HEK293 (cell line): ENCODE data around the gene PIP4K2A.

Source experiments
- CTCF ChIA-PET: fragments of 350-600 bp; formaldehyde crosslinking; extraction: SDS; loops from one replicate; lab custom pipeline; 2021; ENCODE audit warnings: antibody characterized with exemption; lab: Yijun Ruan, JAX
- POLR2A ChIA-PET: fragments of 300-600 bp; formaldehyde crosslinking; extraction: SDS; loops from one replicate; lab custom pipeline; 2020; ENCODE audit warnings: antibody characterized with exemption, inconsistent platforms; lab: Yijun Ruan, JAX
- H3K27ac ChIP-seq: fragments of 200-500 bp; sonication (Bioruptor generic); 2 replicates; pipeline ENCODE4 v1.5.1; 2014; ENCODE audit warnings: low read depth, low read length, control low read depth, inconsistent platforms; ENCODE audit errors: extremely low read depth
- H3K36me3 ChIP-seq, 2 experiments: fragments of 200-500 bp in 1 of 2; sonication (Bioruptor generic) in 1 of 2; 1 replicate in 1 of 2; 2 replicates in 1 of 2; pipeline ENCODE4 v1.5.1; 2014 to 2017; ENCODE audit warnings: inconsistent platforms in 2 of 2, low read length in 2 of 2; ENCODE audit not compliant: control insufficient read depth in 2 of 2, insufficient read depth in 1 of 2
- H3K4me1 ChIP-seq: fragments of 200-500 bp; sonication (Bioruptor generic); 2 replicates; pipeline ENCODE4 v1.5.1; 2014; ENCODE audit warnings: mild to moderate bottlenecking, low read length, inconsistent platforms; ENCODE audit not compliant: control insufficient read depth, insufficient read depth
- H3K4me3 ChIP-seq: 2 replicates; pipeline ENCODE4 v1.5.1; 2011; ENCODE audit warnings: low read depth, mild to moderate bottlenecking, control low read depth, low read length, moderate library complexity
- H3K9me3 ChIP-seq: fragments of 200-500 bp; sonication (Bioruptor generic); 2 replicates; pipeline ENCODE4 v1.5.1; 2014; ENCODE audit warnings: low read depth, low read length, inconsistent platforms; ENCODE audit not compliant: control insufficient read depth, insufficient read depth
- OSR2 ChIP-seq: fragments of 450-650 bp; formaldehyde crosslinking; IDR thresholded peaks from 2 replicates; pipeline ENCODE4 v1.5.1; 2016; ENCODE audit warnings: missing biosample characterization, missing genetic modification characterization
- SCRT1 ChIP-seq: fragments of 450-650 bp; formaldehyde crosslinking; IDR thresholded peaks from 2 replicates; pipeline ENCODE4 v1.5.1; 2016; ENCODE audit warnings: missing biosample characterization, missing genetic modification characterization, borderline replicate concordance
- YY2 ChIP-seq: fragments of 450-650 bp; formaldehyde crosslinking; IDR thresholded peaks from 2 replicates; pipeline ENCODE4 v1.5.1; 2016; ENCODE audit warnings: missing biosample characterization, missing genetic modification characterization
- ZNF114 ChIP-seq: fragments of 450-650 bp; formaldehyde crosslinking; IDR thresholded peaks from 2 replicates; pipeline ENCODE4 v1.5.0; 2017; ENCODE audit warnings: missing biosample characterization, missing genetic modification characterization
- ZNF169 ChIP-seq: fragments of 450-650 bp; formaldehyde crosslinking; IDR thresholded peaks from 2 replicates; pipeline ENCODE4 v1.5.1; 2016; ENCODE audit warnings: missing biosample characterization, missing genetic modification characterization
- ZNF311 ChIP-seq: fragments of 450-650 bp; formaldehyde crosslinking; IDR thresholded peaks from 2 replicates; pipeline ENCODE4 v1.5.1; 2017; ENCODE audit warnings: missing biosample characterization, missing genetic modification characterization, borderline replicate concordance
- ZNF404 ChIP-seq: fragments of 450-650 bp; formaldehyde crosslinking; IDR thresholded peaks from 2 replicates; pipeline ENCODE4 v1.5.1; 2017; ENCODE audit warnings: missing biosample characterization, missing genetic modification characterization
- ZNF585B ChIP-seq: fragments of 450-650 bp; formaldehyde crosslinking; IDR thresholded peaks from 2 replicates; pipeline ENCODE4 v1.5.1; 2016; ENCODE audit warnings: missing biosample characterization, missing genetic modification characterization
- ZNF600 ChIP-seq: fragments of 450-650 bp; formaldehyde crosslinking; IDR thresholded peaks from 2 replicates; pipeline ENCODE4 v1.5.1; 2016; ENCODE audit warnings: missing biosample characterization, missing genetic modification characterization
- ZNF658 ChIP-seq: fragments of 450-650 bp; formaldehyde crosslinking; IDR thresholded peaks from 2 replicates; pipeline ENCODE4; 2016; ENCODE audit warnings: missing biosample characterization, missing genetic modification characterization
- ZNF664 ChIP-seq: fragments of 450-650 bp; formaldehyde crosslinking; IDR thresholded peaks from 2 replicates; pipeline ENCODE4 v1.5.1; 2016; ENCODE audit warnings: missing biosample characterization, missing genetic modification characterization
- ZNF677 ChIP-seq: fragments of 450-650 bp; IDR thresholded peaks from 2 replicates; pipeline ENCODE4 v1.5.0; 2018; ENCODE audit warnings: missing biosample characterization, mild to moderate bottlenecking, missing genetic modification characterization, moderate library complexity
- ZNF777 ChIP-seq: fragments of 450-650 bp; formaldehyde crosslinking; IDR thresholded peaks from 2 replicates; pipeline ENCODE4 v1.5.1; 2017; ENCODE audit warnings: missing biosample characterization, missing genetic modification characterization, borderline replicate concordance
- ZSCAN16 ChIP-seq: fragments of 450-650 bp; formaldehyde crosslinking; IDR thresholded peaks from 2 replicates; pipeline ENCODE4 v1.5.1; 2016; ENCODE audit warnings: missing biosample characterization, missing genetic modification characterization
- TF ChIP-seq, protein P1 (sequence below): fragments of 450-650 bp; formaldehyde crosslinking; IDR thresholded peaks from 2 replicates; pipeline ENCODE4 v1.5.1; 2016; ENCODE audit warnings: missing biosample characterization, missing genetic modification characterization
- TF ChIP-seq, protein P2 (sequence below): fragments of 450-650 bp; formaldehyde crosslinking; IDR thresholded peaks from 2 replicates; pipeline ENCODE4 v1.5.1; 2017; ENCODE audit warnings: missing biosample characterization, missing genetic modification characterization
- TF ChIP-seq, protein P3 (sequence below): fragments of 450-650 bp; formaldehyde crosslinking; IDR thresholded peaks from 2 replicates; pipeline ENCODE4 v1.5.1; 2016; ENCODE audit warnings: missing biosample characterization, missing genetic modification characterization
- TF ChIP-seq, protein P4 (sequence below): fragments of 450-650 bp; formaldehyde crosslinking; conservative IDR thresholded peaks from 2 replicates; pipeline ENCODE4 v1.5.1; 2016; ENCODE audit warnings: low read depth, missing biosample characterization, missing genetic modification characterization
- TF ChIP-seq, protein P5 (sequence below): fragments of 450-650 bp; formaldehyde crosslinking; IDR thresholded peaks from 2 replicates; pipeline ENCODE4 v1.5.1; 2016; ENCODE audit warnings: missing biosample characterization, missing genetic modification characterization

Gene PIP4K2A

DNA sequence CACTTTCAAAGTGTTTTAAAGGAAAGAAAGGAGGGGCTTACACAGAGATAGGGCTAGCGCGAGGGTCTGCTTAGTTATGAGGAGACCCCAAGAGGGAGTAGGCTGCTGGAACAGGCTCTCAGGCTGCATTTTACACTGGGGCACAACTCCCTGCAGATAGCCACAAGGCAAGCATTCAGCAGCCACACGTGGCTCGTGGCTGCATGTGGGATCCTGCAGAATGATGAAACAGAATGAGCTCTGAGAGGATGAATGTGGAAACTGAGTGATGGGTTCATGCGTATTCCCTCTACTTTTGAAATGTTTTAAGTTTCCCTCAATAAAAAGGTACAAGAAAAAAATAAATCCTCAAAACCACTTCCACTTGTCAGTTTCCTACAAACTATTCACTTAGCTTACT is 37.0 kb downstream of the PIP4K2A start:
- H3K4me3 ChIP-seq, result no peak overlapping the region
- no peaks in the 10 kb centered on the region for H3K36me3 ChIP-seq
- TF ChIP-seq, protein P1, sequence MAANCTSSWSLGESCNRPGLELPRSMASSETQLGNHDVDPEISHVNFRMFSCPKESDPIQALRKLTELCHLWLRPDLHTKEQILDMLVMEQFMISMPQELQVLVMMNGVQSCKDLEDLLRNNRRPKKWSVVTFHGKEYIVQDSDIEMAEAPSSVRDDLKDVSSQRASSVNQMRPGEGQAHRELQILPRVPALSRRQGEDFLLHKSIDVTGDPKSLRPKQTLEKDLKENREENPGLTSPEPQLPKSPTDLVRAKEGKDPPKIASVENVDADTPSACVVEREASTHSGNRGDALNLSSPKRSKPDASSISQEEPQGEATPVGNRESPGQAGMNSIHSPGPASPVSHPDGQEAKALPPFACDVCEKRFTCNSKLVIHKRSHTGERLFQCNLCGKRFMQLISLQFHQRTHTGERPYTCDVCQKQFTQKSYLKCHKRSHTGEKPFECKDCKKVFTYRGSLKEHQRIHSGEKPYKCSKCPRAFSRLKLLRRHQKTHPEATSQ (tag by site-specific recombination), result no peak
- TF ChIP-seq, protein P2, sequence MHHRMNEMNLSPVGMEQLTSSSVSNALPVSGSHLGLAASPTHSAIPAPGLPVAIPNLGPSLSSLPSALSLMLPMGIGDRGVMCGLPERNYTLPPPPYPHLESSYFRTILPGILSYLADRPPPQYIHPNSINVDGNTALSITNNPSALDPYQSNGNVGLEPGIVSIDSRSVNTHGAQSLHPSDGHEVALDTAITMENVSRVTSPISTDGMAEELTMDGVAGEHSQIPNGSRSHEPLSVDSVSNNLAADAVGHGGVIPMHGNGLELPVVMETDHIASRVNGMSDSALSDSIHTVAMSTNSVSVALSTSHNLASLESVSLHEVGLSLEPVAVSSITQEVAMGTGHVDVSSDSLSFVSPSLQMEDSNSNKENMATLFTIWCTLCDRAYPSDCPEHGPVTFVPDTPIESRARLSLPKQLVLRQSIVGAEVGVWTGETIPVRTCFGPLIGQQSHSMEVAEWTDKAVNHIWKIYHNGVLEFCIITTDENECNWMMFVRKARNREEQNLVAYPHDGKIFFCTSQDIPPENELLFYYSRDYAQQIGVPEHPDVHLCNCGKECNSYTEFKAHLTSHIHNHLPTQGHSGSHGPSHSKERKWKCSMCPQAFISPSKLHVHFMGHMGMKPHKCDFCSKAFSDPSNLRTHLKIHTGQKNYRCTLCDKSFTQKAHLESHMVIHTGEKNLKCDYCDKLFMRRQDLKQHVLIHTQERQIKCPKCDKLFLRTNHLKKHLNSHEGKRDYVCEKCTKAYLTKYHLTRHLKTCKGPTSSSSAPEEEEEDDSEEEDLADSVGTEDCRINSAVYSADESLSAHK (tag by site-specific recombination), result no peak
- TF ChIP-seq ZNF600 (no peak), ZNF677 (tag by site-specific recombination) (no peak), ZNF311 (tag by site-specific recombination) (no peak)
- H3K9me3 ChIP-seq, result no peaks in the 10 kb centered on the region
- POLR2A ChIA-PET, result no interaction called here
- no peak overlapping the region for H3K27ac ChIP-seq
- CTCF ChIA-PET, result interaction anchor here (0.6 to 1.1 kb wide), 3 partner anchors 48 to 139 kb away, joined by 3 to 7 read pairs (median 3); no protein-coding TSS in a partner anchor
- peaks cover 10% of the 10 kb centered on the region for H3K4me1 ChIP-seq

DNA sequence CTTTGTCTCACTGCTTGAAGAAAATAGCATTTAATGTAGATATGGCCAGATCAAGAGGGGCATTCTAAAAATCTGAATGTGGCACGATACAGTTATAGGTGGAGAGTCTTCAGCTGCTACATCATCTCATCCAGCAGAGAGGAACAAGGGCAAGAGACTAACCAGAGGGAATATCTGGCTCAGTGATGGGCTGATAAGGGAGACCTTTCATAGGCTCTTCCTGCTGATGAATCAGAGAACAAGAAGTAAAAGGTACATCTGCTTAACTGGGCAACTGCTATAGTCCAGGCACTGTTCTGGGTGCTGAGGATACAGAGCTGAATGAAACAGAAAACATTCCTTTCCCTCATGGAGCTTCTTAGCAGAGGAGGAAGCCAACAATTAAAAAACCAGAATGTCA is 37.9 kb downstream of the PIP4K2A start:
- H3K36me3 ChIP-seq, result no peaks in the 10 kb centered on the region
- TF ChIP-seq, protein P3, sequence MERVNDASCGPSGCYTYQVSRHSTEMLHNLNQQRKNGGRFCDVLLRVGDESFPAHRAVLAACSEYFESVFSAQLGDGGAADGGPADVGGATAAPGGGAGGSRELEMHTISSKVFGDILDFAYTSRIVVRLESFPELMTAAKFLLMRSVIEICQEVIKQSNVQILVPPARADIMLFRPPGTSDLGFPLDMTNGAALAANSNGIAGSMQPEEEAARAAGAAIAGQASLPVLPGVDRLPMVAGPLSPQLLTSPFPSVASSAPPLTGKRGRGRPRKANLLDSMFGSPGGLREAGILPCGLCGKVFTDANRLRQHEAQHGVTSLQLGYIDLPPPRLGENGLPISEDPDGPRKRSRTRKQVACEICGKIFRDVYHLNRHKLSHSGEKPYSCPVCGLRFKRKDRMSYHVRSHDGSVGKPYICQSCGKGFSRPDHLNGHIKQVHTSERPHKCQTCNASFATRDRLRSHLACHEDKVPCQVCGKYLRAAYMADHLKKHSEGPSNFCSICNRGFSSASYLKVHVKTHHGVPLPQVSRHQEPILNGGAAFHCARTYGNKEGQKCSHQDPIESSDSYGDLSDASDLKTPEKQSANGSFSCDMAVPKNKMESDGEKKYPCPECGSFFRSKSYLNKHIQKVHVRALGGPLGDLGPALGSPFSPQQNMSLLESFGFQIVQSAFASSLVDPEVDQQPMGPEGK (tag by site-specific recombination), result no peak
- TF ChIP-seq ZSCAN16 (tag by site-specific recombination), result no peak
- TF ChIP-seq ZNF664 (tag by site-specific recombination), result 0 out of 2 replicates have a peak, but pooled peaks have one; percentile 11
- TF ChIP-seq ZNF777 (tag by site-specific recombination), result no peak
- TF ChIP-seq, all 188 proteins: peak for 1
- Histone ChIP-seq H3K27ac (no peak overlapping the region), H3K4me3 (no peak overlapping the region), H3K4me1 (0 out of 2 replicates have a peak, but pooled peaks cover 5% of the 10 kb centered on the region), H3K9me3 (no peaks in the 10 kb centered on the region)
- CTCF ChIA-PET, result no interaction called here
- POLR2A ChIA-PET, result no interaction called here

DNA sequence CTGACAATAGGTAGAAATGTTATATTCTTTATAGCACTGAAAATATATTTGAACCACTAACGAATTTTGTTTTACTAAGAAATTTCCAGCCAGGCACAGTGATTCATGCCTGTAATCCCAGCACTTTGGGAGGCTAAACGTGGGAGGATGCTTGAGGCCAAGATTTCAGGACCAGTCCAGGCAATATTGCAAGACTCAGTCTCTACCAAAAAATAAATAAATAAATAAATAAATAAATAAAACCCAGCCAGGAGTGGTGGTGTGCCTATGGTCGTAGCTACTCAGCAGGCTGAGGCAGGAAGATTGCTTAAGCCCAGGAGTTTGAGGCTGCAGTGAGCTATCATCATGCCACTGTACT is 39.8 kb downstream of the PIP4K2A start:
- CTCF ChIA-PET, result interaction anchor here (0.7 to 1.1 kb wide), 3 partner anchors 26 to 313 kb away, joined by 3 to 6 read pairs (median 4); no protein-coding TSS in a partner anchor
- no peak for TF ChIP-seq YY2 (tag by site-specific recombination)
- no peak for TF ChIP-seq ZNF404 (tag by site-specific recombination)
- TF ChIP-seq SCRT1 (tag by site-specific recombination), result no peak
- TF ChIP-seq ZNF114 (tag by site-specific recombination), result no peak
- TF ChIP-seq ZNF169 (tag by site-specific recombination), result no peak
- no peak for TF ChIP-seq OSR2 (tag by site-specific recombination)
- TF ChIP-seq, protein P4, sequence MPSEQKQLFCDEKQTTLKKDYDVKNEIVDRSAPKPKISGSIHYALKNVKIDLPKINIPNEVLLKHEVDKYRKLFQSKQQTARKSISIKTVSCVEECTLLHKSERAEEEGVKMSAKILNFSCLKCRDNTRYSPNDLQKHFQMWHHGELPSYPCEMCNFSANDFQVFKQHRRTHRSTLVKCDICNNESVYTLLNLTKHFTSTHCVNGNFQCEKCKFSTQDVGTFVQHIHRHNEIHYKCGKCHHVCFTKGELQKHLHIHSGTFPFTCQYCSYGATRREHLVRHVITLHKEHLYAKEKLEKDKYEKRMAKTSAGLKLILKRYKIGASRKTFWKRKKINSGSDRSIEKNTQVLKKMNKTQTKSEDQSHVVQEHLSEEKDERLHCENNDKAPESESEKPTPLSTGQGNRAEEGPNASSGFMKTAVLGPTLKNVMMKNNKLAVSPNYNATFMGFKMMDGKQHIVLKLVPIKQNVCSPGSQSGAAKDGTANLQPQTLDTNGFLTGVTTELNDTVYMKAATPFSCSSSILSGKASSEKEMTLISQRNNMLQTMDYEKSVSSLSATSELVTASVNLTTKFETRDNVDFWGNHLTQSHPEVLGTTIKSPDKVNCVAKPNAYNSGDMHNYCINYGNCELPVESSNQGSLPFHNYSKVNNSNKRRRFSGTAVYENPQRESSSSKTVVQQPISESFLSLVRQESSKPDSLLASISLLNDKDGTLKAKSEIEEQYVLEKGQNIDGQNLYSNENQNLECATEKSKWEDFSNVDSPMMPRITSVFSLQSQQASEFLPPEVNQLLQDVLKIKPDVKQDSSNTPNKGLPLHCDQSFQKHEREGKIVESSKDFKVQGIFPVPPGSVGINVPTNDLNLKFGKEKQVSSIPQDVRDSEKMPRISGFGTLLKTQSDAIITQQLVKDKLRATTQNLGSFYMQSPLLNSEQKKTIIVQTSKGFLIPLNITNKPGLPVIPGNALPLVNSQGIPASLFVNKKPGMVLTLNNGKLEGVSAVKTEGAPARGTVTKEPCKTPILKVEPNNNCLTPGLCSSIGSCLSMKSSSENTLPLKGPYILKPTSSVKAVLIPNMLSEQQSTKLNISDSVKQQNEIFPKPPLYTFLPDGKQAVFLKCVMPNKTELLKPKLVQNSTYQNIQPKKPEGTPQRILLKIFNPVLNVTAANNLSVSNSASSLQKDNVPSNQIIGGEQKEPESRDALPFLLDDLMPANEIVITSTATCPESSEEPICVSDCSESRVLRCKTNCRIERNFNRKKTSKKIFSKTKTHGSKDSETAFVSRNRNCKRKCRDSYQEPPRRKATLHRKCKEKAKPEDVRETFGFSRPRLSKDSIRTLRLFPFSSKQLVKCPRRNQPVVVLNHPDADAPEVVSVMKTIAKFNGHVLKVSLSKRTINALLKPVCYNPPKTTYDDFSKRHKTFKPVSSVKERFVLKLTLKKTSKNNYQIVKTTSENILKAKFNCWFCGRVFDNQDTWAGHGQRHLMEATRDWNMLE (tag by site-specific recombination), result no peak
- TF ChIP-seq ZSCAN16 (tag by site-specific recombination), result no peak
- no peak for TF ChIP-seq ZNF658 (tag by site-specific recombination)
- TF ChIP-seq, protein P5, sequence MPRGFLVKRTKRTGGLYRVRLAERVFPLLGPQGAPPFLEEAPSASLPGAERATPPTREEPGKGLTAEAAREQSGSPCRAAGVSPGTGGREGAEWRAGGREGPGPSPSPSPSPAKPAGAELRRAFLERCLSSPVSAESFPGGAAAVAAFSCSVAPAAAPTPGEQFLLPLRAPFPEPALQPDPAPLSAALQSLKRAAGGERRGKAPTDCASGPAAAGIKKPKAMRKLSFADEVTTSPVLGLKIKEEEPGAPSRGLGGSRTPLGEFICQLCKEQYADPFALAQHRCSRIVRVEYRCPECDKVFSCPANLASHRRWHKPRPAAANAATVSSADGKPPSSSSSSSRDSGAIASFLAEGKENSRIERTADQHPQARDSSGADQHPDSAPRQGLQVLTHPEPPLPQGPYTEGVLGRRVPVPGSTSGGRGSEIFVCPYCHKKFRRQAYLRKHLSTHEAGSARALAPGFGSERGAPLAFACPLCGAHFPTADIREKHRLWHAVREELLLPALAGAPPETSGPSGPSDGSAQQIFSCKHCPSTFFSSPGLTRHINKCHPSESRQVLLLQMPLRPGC, result no peak
- TF ChIP-seq ZNF585B (tag by site-specific recombination), result no peak
- H3K36me3 ChIP-seq, result no peaks in the 10 kb centered on the region

More for the DNA sequence above, 39.8 kb downstream of the PIP4K2A start:
- no peak overlapping the region for H3K4me3 ChIP-seq
- H3K9me3 ChIP-seq, result no peaks in the 10 kb centered on the region
- POLR2A ChIA-PET, result no interaction called here
- peaks cover 5% of the 10 kb centered on the region; the same call in 1 of the 2 replicates for H3K4me1 ChIP-seq
- H3K27ac ChIP-seq, result no peak overlapping the region
